ENCODE measurements around the gene NONO. TPM values are rescaled to one million over a fixed set of nuclear protein-coding genes. Genes with fewer than 3 reads are reported as not detected.

Gene NONO
- total RNA-seq (ENCODE audit: low replicate concordance): 890 and 916 TPM in 2 replicates

DNA sequence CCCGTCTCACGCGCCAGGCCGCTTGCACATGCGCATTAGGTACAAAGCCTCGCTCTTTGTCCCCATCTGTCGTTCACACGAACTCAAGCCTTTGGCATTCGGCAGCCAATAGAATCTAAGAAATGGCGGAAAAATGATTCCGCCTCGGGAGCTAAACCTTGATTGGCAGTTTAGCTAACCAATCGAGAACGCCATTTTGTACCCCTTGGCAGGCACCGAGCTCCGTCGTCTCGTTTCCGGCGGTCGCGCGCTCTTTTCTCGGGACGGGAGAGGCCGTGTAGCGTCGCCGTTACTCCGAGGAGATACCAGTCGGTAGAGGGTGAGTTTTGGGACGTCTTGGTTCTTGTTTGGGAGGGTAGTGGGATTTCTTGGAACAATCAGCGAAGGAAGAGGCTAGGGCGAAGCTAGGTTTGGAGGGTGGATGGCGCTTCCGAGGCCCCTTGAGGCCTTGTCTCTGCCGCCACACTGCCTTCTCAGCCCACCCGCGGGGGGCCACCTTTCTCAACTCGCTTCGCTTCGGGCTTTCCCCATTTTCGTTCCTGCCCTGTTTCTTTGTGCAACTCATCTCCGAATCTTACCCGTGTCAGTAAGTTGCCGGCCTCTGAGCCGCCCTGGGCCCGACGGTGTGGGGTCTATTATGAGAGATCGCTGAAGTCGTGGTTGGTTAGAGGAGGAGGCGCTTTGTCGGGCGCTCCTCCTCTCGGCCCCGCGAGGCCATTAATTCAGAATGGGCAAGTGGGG, at the start of gene NONO:
NONO (plus strand) TSS at position 233 of the 741 bp plus-strand sequence. CDS start 7,003 bp downstream, outside the sequence.
- peaks cover 25% of the 10 kb centered on the region for H3K36me3 ChIP-seq
- peak; percentile 97 for DNase-seq (ENCODE audit: low spot score)
- Mint-ChIP-seq H3K27ac (peak within 1 kb of the TSS; percentile 99), H3K27me3 (ENCODE audit: insufficient read depth, low read depth) (peaks cover 2% of the 10 kb centered on the region), H3K9me3 (peaks cover 14% of the 10 kb centered on the region), H3K4me3 (peak within 1 kb of the TSS; percentile 99), H3K4me1 (peaks cover 5% of the 10 kb centered on the region), H3K36me3 (peaks cover 8% of the 10 kb centered on the region)
- peak within 1 kb of the TSS; percentile 96 for H3K4me3 ChIP-seq
- H3K9ac ChIP-seq: peak within 1 kb of the TSS; percentile 96
- H3K9me3 ChIP-seq (ENCODE audit: low read depth): no peaks in the 10 kb centered on the region
- H3K4me1 ChIP-seq: peaks cover 17% of the 10 kb centered on the region
- H3K27ac ChIP-seq: peak within 1 kb of the TSS; percentile 98
- H3K4me2 ChIP-seq: peak within 1 kb of the TSS; percentile 97
- H3K27me3 ChIP-seq: no peaks in the 10 kb centered on the region
- H3K79me2 ChIP-seq (ENCODE audit: low read depth): peaks cover 56% of the 10 kb centered on the region
- TF ChIP-seq EZH2 (IDR thresholded peaks at IDR 0.05): no peak
- no peak for TF ChIP-seq EZH2phosphoT487 (IDR thresholded peaks at IDR 0.05)
- TF ChIP-seq, protein P1, sequence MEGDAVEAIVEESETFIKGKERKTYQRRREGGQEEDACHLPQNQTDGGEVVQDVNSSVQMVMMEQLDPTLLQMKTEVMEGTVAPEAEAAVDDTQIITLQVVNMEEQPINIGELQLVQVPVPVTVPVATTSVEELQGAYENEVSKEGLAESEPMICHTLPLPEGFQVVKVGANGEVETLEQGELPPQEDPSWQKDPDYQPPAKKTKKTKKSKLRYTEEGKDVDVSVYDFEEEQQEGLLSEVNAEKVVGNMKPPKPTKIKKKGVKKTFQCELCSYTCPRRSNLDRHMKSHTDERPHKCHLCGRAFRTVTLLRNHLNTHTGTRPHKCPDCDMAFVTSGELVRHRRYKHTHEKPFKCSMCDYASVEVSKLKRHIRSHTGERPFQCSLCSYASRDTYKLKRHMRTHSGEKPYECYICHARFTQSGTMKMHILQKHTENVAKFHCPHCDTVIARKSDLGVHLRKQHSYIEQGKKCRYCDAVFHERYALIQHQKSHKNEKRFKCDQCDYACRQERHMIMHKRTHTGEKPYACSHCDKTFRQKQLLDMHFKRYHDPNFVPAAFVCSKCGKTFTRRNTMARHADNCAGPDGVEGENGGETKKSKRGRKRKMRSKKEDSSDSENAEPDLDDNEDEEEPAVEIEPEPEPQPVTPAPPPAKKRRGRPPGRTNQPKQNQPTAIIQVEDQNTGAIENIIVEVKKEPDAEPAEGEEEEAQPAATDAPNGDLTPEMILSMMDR (IDR thresholded peaks at IDR 0.05): no peak
- H4K20me1 ChIP-seq (ENCODE audit: low read depth): peaks cover 47% of the 10 kb centered on the region
- H2AFZ ChIP-seq (replicated peaks): peak within 1 kb of the TSS; percentile 44
- H3F3A ChIP-seq (ENCODE audit: low read depth): peaks cover 27% of the 10 kb centered on the region

DNA sequence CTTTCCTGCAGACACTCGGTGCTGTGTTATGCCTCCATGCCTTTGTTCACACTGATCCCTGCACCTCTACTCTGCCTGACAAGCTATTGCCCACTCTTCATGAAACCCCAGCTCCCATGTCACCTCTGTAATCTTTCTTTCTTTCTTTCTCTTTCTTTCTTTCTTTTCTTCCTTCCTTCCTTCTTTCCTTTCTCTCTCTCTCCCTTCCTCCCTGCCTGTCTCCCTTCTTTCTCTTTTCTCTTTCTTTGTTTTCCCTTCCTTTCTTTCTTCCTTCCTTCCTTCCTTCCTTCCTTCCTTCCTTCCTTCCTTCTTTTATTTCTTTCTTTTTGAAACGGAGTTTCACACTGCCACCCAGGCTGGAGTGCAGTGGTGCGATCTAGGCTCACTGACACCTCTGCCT, 48.0 kb upstream of the NONO start:
- TF ChIP-seq, protein P1 (IDR thresholded peaks at IDR 0.05): no peak
- TF ChIP-seq EZH2 (IDR thresholded peaks at IDR 0.05): no peak
- no peak for TF ChIP-seq EZH2phosphoT487 (IDR thresholded peaks at IDR 0.05)
- H3K27me3 ChIP-seq: no peaks in the 10 kb centered on the region
- H3K4me1 ChIP-seq: no peaks in the 10 kb centered on the region
- H3K9ac ChIP-seq: no peak overlapping the region
- peaks cover 3% of the 10 kb centered on the region for H3K9me3 Mint-ChIP-seq
- no peaks in the 10 kb centered on the region for H4K20me1 ChIP-seq (ENCODE audit: low read depth)
- peaks cover 7% of the 10 kb centered on the region for H3K36me3 Mint-ChIP-seq
- H2AFZ ChIP-seq (replicated peaks): no peak overlapping the region
- no peak overlapping the region for H3K27ac ChIP-seq
- H3K79me2 ChIP-seq (ENCODE audit: low read depth): no peaks in the 10 kb centered on the region
- no peak overlapping the region for H3K4me3 ChIP-seq
- peaks cover 2% of the 10 kb centered on the region for H3K27me3 Mint-ChIP-seq (ENCODE audit: insufficient read depth, low read depth)
- H3K9me3 ChIP-seq (ENCODE audit: low read depth): no peaks in the 10 kb centered on the region
- H3K4me1 Mint-ChIP-seq: no peaks in the 10 kb centered on the region
- H3K36me3 ChIP-seq: no peaks in the 10 kb centered on the region
- H3K4me3 Mint-ChIP-seq: no peak overlapping the region
- H3F3A ChIP-seq (ENCODE audit: low read depth): peaks cover 3% of the 10 kb centered on the region
- no peak overlapping the region for H3K27ac Mint-ChIP-seq
- DNase-seq (ENCODE audit: low spot score): no peak
- no peak overlapping the region for H3K4me2 ChIP-seq

GRCh38 chrX:71236836-71237235, 46.6 kb upstream of the NONO start:
- H3K4me3 ChIP-seq: no peak overlapping the region
- H3K4me1 ChIP-seq: no peaks in the 10 kb centered on the region
- H3K36me3 Mint-ChIP-seq: peaks cover 11% of the 10 kb centered on the region
- H3K27me3 ChIP-seq: no peaks in the 10 kb centered on the region
- TF ChIP-seq EZH2 (IDR thresholded peaks at IDR 0.05) (no peak), EZH2phosphoT487 (IDR thresholded peaks at IDR 0.05) (no peak)
- TF ChIP-seq, protein P1 (IDR thresholded peaks at IDR 0.05): no peak
- no peak overlapping the region for H2AFZ ChIP-seq (replicated peaks)
- H4K20me1 ChIP-seq (ENCODE audit: low read depth): no peaks in the 10 kb centered on the region
- H3K9me3 Mint-ChIP-seq: peaks cover 3% of the 10 kb centered on the region
- H3K27ac ChIP-seq: no peak overlapping the region
- DNase-seq (ENCODE audit: low spot score): no peak
- no peak overlapping the region for H3K4me3 Mint-ChIP-seq
- no peak overlapping the region for H3K4me2 ChIP-seq
- no peaks in the 10 kb centered on the region for H3K9me3 ChIP-seq (ENCODE audit: low read depth)
- H3K27ac Mint-ChIP-seq: no peak overlapping the region
- H3F3A ChIP-seq (ENCODE audit: low read depth): peaks cover 3% of the 10 kb centered on the region
- H3K27me3 Mint-ChIP-seq (ENCODE audit: insufficient read depth, low read depth): peaks cover 4% of the 10 kb centered on the region
- no peaks in the 10 kb centered on the region for H3K79me2 ChIP-seq (ENCODE audit: low read depth)
- no peaks in the 10 kb centered on the region for H3K4me1 Mint-ChIP-seq
- no peaks in the 10 kb centered on the region for H3K36me3 ChIP-seq
- H3K9ac ChIP-seq: no peak overlapping the region
